MCF 10A (cell line): ENCODE data around the gene PGAM2. TPM values are rescaled to one million over a fixed set of nuclear protein-coding genes. Genes with fewer than 3 reads are reported as not detected.
"Not testable (repeated sequence)": the region's sequence is repeated elsewhere in the genome, so short reads cannot be mapped to it uniquely, and the experiment has no call there.

Experiments used
- BruUV-seq: library from RNA; stranded (reverse); fragments of 400-500 nt; replicated peaks from 2 replicates; lab custom pipeline; 2021; lab: Mats Ljungman, UMichigan
- CTCF ChIA-PET: fragments of 300-600 bp; sonication (Branson Sonifier 250); formaldehyde crosslinking; extraction: SDS; loops from one replicate; lab custom pipeline; 2021; ENCODE audit warnings: antibody characterized with exemption, inconsistent platforms; lab: Yijun Ruan, JAX
- POLR2A ChIA-PET: fragments of 300-600, 350-650 bp; sonication (Branson Sonifier 250); formaldehyde crosslinking; extraction: SDS; loops from one replicate; lab custom pipeline; 2020; ENCODE audit warnings: antibody characterized with exemption, inconsistent platforms; lab: Yijun Ruan, JAX
- DNase-seq: peaks from one replicate; pipeline ENCODE4 v3.0.0-alpha.2; 2018; ENCODE audit not compliant: unreplicated experiment
- H3K27ac Mint-ChIP-seq: one replicate; pipeline ENCODE4 v1.8.0; 2022; ENCODE audit warnings: mild to moderate bottlenecking, low read depth, mixed read lengths; ENCODE audit not compliant: unreplicated experiment
- H3K27me3 Mint-ChIP-seq: one replicate; pipeline ENCODE4 v1.8.0; 2022; ENCODE audit warnings: mixed read lengths; ENCODE audit not compliant: insufficient read depth, unreplicated experiment
- H3K36me3 Mint-ChIP-seq: one replicate; pipeline ENCODE4 v1.8.0; 2022; ENCODE audit warnings: mild to moderate bottlenecking, moderate library complexity, mixed read lengths; ENCODE audit not compliant: insufficient read depth, unreplicated experiment
- H3K4me1 Mint-ChIP-seq: one replicate; pipeline ENCODE4 v1.8.0; 2022; ENCODE audit warnings: mixed read lengths; ENCODE audit not compliant: insufficient read depth, unreplicated experiment
- H3K4me3 Mint-ChIP-seq: one replicate; pipeline ENCODE4 v1.8.0; 2022; ENCODE audit warnings: mild to moderate bottlenecking, moderate library complexity, mixed read lengths; ENCODE audit not compliant: unreplicated experiment
- H3K9me3 Mint-ChIP-seq: one replicate; pipeline ENCODE4 v1.8.0; 2022; ENCODE audit warnings: mixed read lengths; ENCODE audit not compliant: unreplicated experiment
- CTCF ChIP-seq: fragments of 200-600 bp; IDR thresholded peaks from one replicate; pipeline ENCODE4 v1.8.0; 2022; ENCODE audit warnings: antibody characterized with exemption, mild to moderate bottlenecking; ENCODE audit not compliant: unreplicated experiment
- intact Hi-C: fragments of 100-400 bp; cut with micrococcal nuclease; formaldehyde crosslinking; loops from 2 replicates; pipeline ENCODE4 v1.14.1; 2022
- total RNA-seq: library from RNA; stranded (reverse); gene quantifications from 2 replicates; pipeline ENCODE4 v1.2.3, GENCODE V29; 2022

Gene PGAM2
- total RNA-seq, 1 experiment from 2014 or later: not detected

- ChIA-PET CTCF (no interaction called here), POLR2A (no interaction called here)
- no peak for DNase-seq
- Mint-ChIP-seq H3K4me1 (peaks cover 17% of the 10 kb centered on the region), H3K36me3 (peaks cover 7% of the 10 kb centered on the region), H3K9me3 (no peaks in the 10 kb centered on the region), H3K27me3 (no peaks in the 10 kb centered on the region), H3K27ac (no peak overlapping the region), H3K4me3 (no peak overlapping the region)
- TF ChIP-seq CTCF: no peak
- BruUV-seq: no TSS peak
- intact Hi-C loops: no loop called here
Measured at GRCh38 chr7:44042221-44042620, 23.1 kb downstream of the PGAM2 start.

- CTCF ChIA-PET, H3K27ac Mint-ChIP-seq, H3K9me3 Mint-ChIP-seq, H3K4me1 Mint-ChIP-seq, H3K27me3 Mint-ChIP-seq, POLR2A ChIA-PET, BruUV-seq, intact Hi-C loops, H3K36me3 Mint-ChIP-seq, DNase-seq: not testable (repeated sequence)
- peak overlapping the region; percentile 54 for H3K4me3 Mint-ChIP-seq
Measured at GRCh38 chr7:44040493-44040891, 24.9 kb downstream of the PGAM2 start.

- H3K4me1 Mint-ChIP-seq, CTCF ChIA-PET, H3K36me3 Mint-ChIP-seq, H3K4me3 Mint-ChIP-seq, H3K27me3 Mint-ChIP-seq, POLR2A ChIA-PET, H3K9me3 Mint-ChIP-seq, intact Hi-C loops, H3K27ac Mint-ChIP-seq, BruUV-seq, DNase-seq: not testable (repeated sequence)
Measured at GRCh38 chr7:44039800-44040492, 25.4 kb downstream of the PGAM2 start.

- H3K27me3 Mint-ChIP-seq, H3K9me3 Mint-ChIP-seq, intact Hi-C loops, H3K4me1 Mint-ChIP-seq, POLR2A ChIA-PET, BruUV-seq, H3K36me3 Mint-ChIP-seq: not testable (repeated sequence)
- peak; percentile 82 for DNase-seq
- Mint-ChIP-seq H3K27ac (peak overlapping the region; percentile 47), H3K4me3 (peak overlapping the region; percentile 71)
- CTCF ChIA-PET: interaction anchor here (0.6 kb wide), 1 partner anchor 108 kb away, joined by 4 read pairs; no protein-coding TSS in a partner anchor
Measured at GRCh38 chr7:44038961-44039558, 26.3 kb downstream of the PGAM2 start.

- H3K4me1 Mint-ChIP-seq, H3K4me3 Mint-ChIP-seq, BruUV-seq, H3K27ac Mint-ChIP-seq, POLR2A ChIA-PET, DNase-seq, H3K27me3 Mint-ChIP-seq, intact Hi-C loops, H3K9me3 Mint-ChIP-seq, H3K36me3 Mint-ChIP-seq: not testable (repeated sequence)
- CTCF ChIA-PET: interaction anchor here (0.6 kb wide), 1 partner anchor 108 kb away, joined by 4 read pairs; no protein-coding TSS in a partner anchor
Measured at GRCh38 chr7:44038553-44038952, 26.8 kb downstream of the PGAM2 start.

GRCh38 chr7:44037951-44038350 lies 27.4 kb downstream of the PGAM2 start:
- POLR2A ChIA-PET: interaction anchor here (0.7 kb wide), 1 partner anchor 141 kb away, joined by 4 read pairs; no protein-coding TSS in a partner anchor
- CTCF ChIA-PET: interaction anchor here (0.6 kb wide), 1 partner anchor 80 kb away, joined by 3 read pairs; no protein-coding TSS in a partner anchor
- H3K4me3 Mint-ChIP-seq, intact Hi-C loops, H3K4me1 Mint-ChIP-seq, BruUV-seq, H3K27ac Mint-ChIP-seq, H3K27me3 Mint-ChIP-seq, H3K9me3 Mint-ChIP-seq, H3K36me3 Mint-ChIP-seq, DNase-seq: not testable (repeated sequence)

- not testable (repeated sequence) for H3K27me3 Mint-ChIP-seq, H3K4me3 Mint-ChIP-seq
- DNase-seq: peak; percentile 53
Measured at GRCh38 chr7:44036364-44036763, 29.0 kb downstream of the PGAM2 start.

GRCh38 chr7:44033971-44034844 lies 31.2 kb downstream of the PGAM2 start:
- BruUV-seq, POLR2A ChIA-PET, CTCF ChIA-PET, H3K4me1 Mint-ChIP-seq, H3K27me3 Mint-ChIP-seq, H3K4me3 Mint-ChIP-seq, DNase-seq, H3K27ac Mint-ChIP-seq, H3K36me3 Mint-ChIP-seq, intact Hi-C loops, H3K9me3 Mint-ChIP-seq: not testable (repeated sequence)

More at GRCh38 chr7:44036364-44036763, 29.0 kb downstream of the PGAM2 start:
- intact Hi-C loops, H3K27ac Mint-ChIP-seq, BruUV-seq, H3K9me3 Mint-ChIP-seq, H3K4me1 Mint-ChIP-seq, POLR2A ChIA-PET, CTCF ChIA-PET, H3K36me3 Mint-ChIP-seq: not testable (repeated sequence)
